Testis (tissue), 2 donors: ENCODE data around the gene CROCC2.

Experiments
- POLR2A ChIP-seq: fragments of 450-650 bp; IDR thresholded peaks from one replicate; pipeline ENCODE4 v1.6.1; 2017; ENCODE audit warnings: antibody characterized with exemption, mild to moderate bottlenecking, moderate library complexity
- TF ChIP-seq, protein P1 (sequence below), 3 experiments: fragments of 450-650 bp in 2 of 3; fragments of 200-600 bp in 1 of 3; sonication (generic) in 1 of 3; IDR thresholded peaks; one replicate each; pipeline ENCODE4 v1.5.1; 2016 to 2019; ENCODE audit warnings: antibody characterized with exemption in 3 of 3, mild to moderate bottlenecking in 2 of 3, moderate library complexity in 1 of 3

DNA sequence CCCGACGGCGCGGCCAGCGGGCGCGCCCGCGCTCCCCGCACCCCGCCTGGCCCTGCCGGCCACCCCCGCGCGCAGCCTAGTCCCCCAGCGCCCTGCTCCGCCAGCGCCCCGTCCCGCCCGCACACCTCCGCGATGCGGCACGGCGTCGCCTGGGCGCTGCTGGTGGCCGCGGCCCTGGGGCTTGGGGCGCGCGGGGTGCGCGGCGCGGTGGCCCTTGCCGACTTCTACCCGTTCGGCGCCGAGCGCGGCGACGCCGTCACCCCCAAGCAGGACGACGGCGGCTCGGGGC, 92.5 kb downstream of the CROCC2 start:
- TF ChIP-seq, protein P1, sequence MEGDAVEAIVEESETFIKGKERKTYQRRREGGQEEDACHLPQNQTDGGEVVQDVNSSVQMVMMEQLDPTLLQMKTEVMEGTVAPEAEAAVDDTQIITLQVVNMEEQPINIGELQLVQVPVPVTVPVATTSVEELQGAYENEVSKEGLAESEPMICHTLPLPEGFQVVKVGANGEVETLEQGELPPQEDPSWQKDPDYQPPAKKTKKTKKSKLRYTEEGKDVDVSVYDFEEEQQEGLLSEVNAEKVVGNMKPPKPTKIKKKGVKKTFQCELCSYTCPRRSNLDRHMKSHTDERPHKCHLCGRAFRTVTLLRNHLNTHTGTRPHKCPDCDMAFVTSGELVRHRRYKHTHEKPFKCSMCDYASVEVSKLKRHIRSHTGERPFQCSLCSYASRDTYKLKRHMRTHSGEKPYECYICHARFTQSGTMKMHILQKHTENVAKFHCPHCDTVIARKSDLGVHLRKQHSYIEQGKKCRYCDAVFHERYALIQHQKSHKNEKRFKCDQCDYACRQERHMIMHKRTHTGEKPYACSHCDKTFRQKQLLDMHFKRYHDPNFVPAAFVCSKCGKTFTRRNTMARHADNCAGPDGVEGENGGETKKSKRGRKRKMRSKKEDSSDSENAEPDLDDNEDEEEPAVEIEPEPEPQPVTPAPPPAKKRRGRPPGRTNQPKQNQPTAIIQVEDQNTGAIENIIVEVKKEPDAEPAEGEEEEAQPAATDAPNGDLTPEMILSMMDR (IDR thresholded peaks at IDR 0.05): no peak
- no peak for TF ChIP-seq POLR2A
